ENCODE data around the gene PRSS21.

Gene PRSS21

GRCh38 chr16:2774161-2774891 lies 42.7 kb upstream of the PRSS21 start:
- POLR2A ChIA-PET: interaction anchor here (1.2 to 1.9 kb wide), 3 partner anchors 10 to 132 kb away, joined by 3 to 8 read pairs (median 6); partner anchors contain the start of gene SRRM2
- CTCF ChIA-PET: interaction anchor here (0.8 to 1.7 kb wide), 4 partner anchors 10 to 94 kb away, joined by 3 to 8 read pairs (median 3); partner anchors contain the start of gene PRSS22

More at GRCh38 chr16:2774161-2774891, 42.7 kb upstream of the PRSS21 start:
- Histone ChIP-seq H3K4me3 (ENCODE audit: low read depth, low read length) (no peak overlapping the region), H3K27ac (ENCODE audit: extremely low read depth, low read depth, low read length) (0 out of 2 replicates have a peak overlapping the region, but pooled peaks have one; percentile 21), H3K9me3 (ENCODE audit: control insufficient read depth, insufficient read depth, low read depth, low read length) (no peaks in the 10 kb centered on the region), H3K4me1 (ENCODE audit: control insufficient read depth, insufficient read depth, low read length) (peaks cover 2% of the 10 kb centered on the region), H3K36me3 (ENCODE audit: control insufficient read depth in 2 of 2, insufficient read depth in 1 of 2, low read length in 2 of 2) (peaks cover 13 to 66% of the 10 kb centered on the region in 2 experiments)
- TF ChIP-seq ATF2 (tag by site-specific recombination; IDR thresholded peaks at IDR 0.05; ENCODE audit: low read depth) (no peak), HIC1 (tag by site-specific recombination; IDR thresholded peaks at IDR 0.05) (peak; percentile 33; the same call in 1 of the 2 replicates), ZNF692 (tag by site-specific recombination; IDR thresholded peaks at IDR 0.05) (0 out of 2 replicates have a peak, but pooled peaks have one; percentile 45), ZNF354C (tag by site-specific recombination; IDR thresholded peaks at IDR 0.05; ENCODE audit: borderline replicate concordance, low read depth) (no peak), KLF16 (tag by site-specific recombination; IDR thresholded peaks at IDR 0.05) (no peak), ZNF510 (tag by site-specific recombination; IDR thresholded peaks at IDR 0.05; ENCODE audit: insufficient replicate concordance) (no peak), ZNF561 (tag by site-specific recombination; IDR thresholded peaks at IDR 0.05; ENCODE audit: borderline replicate concordance) (no peak), ZBTB8A (tag by site-specific recombination; IDR thresholded peaks at IDR 0.05) (peak; percentile 61), ZBTB26 (tag by site-specific recombination; optimal IDR thresholded peaks at IDR 0.05) (no peak), ZBTB6 (tag by site-specific recombination; IDR thresholded peaks at IDR 0.05) (peak; percentile 93), KLF1 (tag by site-specific recombination; IDR thresholded peaks at IDR 0.05) (0 out of 2 replicates have a peak, but pooled peaks have one; percentile 23), ZNF211 (tag by site-specific recombination; IDR thresholded peaks at IDR 0.05; ENCODE audit: low read depth) (no peak), ZNF341 (tag by site-specific recombination; IDR thresholded peaks at IDR 0.05; ENCODE audit: low read depth) (peak; percentile 78)
